Activated T-cell treated with anti-CD3 and anti-CD28 coated beads, Interleukin-2, amount 50 U/mL, for 4 hours (primary cell): Measurements from ENCODE around the gene GPBAR1. TPM values are rescaled to one million over a fixed set of nuclear protein-coding genes. Genes with fewer than 3 reads are reported as not detected.
"Not testable (repeated sequence)": the region's sequence is repeated elsewhere in the genome, so short reads cannot be mapped to it uniquely, and the experiment has no call there.

Experiments
- ATAC-seq, 2 donors: fragments of 200-7000 bp; cut with Tn5 transposase; one replicate each; pipeline ENCODE4 v1.10.0; 2021
- DNase-seq: peaks from one replicate; pipeline ENCODE4 v3.0.0-alpha.2; 2020
- H3K27me3 Mint-ChIP-seq: one replicate; pipeline ENCODE4 v1.8.0; 2021; ENCODE audit warnings: low read depth, mixed read lengths
- H3K36me3 Mint-ChIP-seq: one replicate; pipeline ENCODE4 v1.8.0; 2022; ENCODE audit warnings: mixed read lengths; ENCODE audit not compliant: insufficient read depth
- H3K4me1 Mint-ChIP-seq: one replicate; pipeline ENCODE4 v1.8.0; 2021; ENCODE audit warnings: low read depth, mixed read lengths
- H3K4me3 Mint-ChIP-seq: one replicate; pipeline ENCODE4 v1.8.0; 2021; ENCODE audit warnings: mild to moderate bottlenecking, moderate library complexity, mixed read lengths
- H3K9me3 Mint-ChIP-seq: one replicate; pipeline ENCODE4 v1.8.0; 2021; ENCODE audit warnings: mixed read lengths
- total RNA-seq, 3 donors: library from RNA; stranded (reverse); gene quantifications; one replicate each; pipeline ENCODE4 v1.2.1, GENCODE V29; 2021

The GPBAR1 gene
- total RNA-seq, 3 donors from 2014 or later = 0.66 to 0.69 (median 0.68) TPM

DNA sequence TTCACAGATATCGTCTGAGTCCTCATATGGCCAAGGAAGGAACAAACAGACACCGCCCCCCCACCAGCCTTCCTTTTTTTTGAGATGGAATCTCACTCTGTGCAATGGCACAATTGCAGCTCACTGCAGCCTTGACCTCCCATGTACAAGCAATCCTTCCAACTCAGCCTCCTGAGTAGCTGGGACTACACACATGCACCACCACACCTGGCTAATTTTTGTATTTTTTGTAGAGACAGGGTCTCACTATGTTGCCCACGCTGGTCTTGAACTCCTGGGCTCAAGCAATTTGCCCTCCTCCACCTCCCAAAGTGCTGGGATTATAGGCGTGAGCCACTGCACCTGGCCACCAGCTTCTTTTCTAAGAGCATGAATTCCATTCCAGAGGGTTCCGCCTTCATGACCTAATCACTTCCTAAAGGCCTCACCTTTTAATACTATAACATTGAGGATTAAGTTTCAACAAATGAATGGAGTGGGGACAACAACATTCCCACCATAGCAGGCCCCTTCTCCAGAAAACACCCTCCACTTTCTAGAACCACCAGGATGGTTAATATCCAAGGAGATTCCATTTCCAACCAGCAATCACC is 33.7 kb downstream of the GPBAR1 start:
- Mint-ChIP-seq H3K27me3 (no peaks in the 10 kb centered on the region), H3K4me1 (peaks cover 29% of the 10 kb centered on the region), H3K9me3 (no peaks in the 10 kb centered on the region), H3K36me3 (no peaks in the 10 kb centered on the region), H3K4me3 (no peak overlapping the region)
- DNase-seq (no peak), ATAC-seq (no peak)

DNA sequence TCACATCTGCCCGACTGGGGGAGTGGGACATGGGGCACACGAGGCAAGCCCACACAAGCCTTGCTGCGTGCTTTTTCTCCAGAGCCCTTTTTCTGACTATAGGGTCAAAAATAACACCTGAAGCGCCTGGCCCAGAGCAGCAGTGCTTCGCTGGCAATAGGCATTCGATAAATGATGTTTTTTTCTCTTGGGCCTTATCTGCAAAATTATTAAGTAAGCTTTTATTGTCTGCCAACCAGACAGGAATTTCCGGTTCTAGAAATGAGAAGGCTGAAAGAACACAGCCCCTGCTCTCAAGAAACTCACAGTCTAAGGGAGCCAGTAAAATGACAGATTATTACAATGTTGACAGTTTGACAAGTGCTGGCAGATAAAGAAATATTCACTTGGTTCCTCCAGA is 34.2 kb downstream of the GPBAR1 start:
- Mint-ChIP-seq H3K4me1 (peaks cover 24% of the 10 kb centered on the region), H3K4me3 (no peak overlapping the region), H3K27me3 (no peaks in the 10 kb centered on the region), H3K9me3 (no peaks in the 10 kb centered on the region), H3K36me3 (no peaks in the 10 kb centered on the region)
- ATAC-seq (no peak), DNase-seq (no peak)

DNA sequence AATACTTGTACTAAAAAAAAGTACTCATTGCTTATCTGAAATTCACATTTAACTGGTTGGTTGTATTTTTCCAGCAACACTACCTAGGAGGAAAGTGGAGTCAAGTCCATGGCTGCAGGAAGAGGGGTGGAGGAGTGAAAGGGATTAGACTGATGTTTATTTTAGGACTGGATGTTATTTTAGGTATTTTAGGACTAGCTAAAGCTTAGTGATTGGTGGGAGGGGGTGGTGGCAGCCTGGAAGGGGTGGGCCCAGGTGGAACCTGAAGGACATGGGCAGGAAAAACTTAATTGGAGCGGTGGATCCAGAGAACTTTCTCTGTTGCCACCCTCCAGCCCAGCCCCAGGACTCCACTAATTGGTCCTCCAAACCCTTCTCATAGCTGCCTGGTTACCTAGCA is 35.4 kb downstream of the GPBAR1 start:
- Mint-ChIP-seq H3K4me1 (peaks cover 14% of the 10 kb centered on the region), H3K9me3 (no peaks in the 10 kb centered on the region), H3K4me3 (no peak overlapping the region), H3K36me3 (no peaks in the 10 kb centered on the region), H3K27me3 (no peaks in the 10 kb centered on the region)
- DNase-seq (no peak), ATAC-seq (no peak)

DNA sequence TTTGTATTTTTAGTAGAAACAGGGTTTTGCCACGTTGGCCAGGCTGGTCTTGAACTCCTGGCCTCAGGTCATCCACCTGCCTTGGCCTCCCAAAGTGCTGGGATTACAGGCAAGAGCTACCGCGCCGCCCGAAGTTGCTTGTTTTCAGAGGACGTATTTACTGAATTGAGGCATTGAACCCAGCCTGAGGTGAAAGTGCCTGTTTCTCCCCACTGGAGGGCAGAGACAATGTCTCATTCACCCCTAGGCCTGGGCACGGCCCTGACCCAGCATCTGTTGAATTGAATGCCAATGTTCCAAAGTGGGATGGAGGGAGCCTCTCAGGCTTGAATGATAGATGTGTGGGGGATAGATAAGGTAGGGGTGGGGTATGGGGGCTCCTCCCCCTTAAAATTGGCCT is 36.0 kb downstream of the GPBAR1 start:
- H3K4me3 Mint-ChIP-seq = no peak overlapping the region
- DNase-seq = no peak
- no peaks in the 10 kb centered on the region for H3K36me3 Mint-ChIP-seq
- H3K27me3 Mint-ChIP-seq = no peaks in the 10 kb centered on the region
- H3K4me1 Mint-ChIP-seq = peaks cover 15% of the 10 kb centered on the region
- H3K9me3 Mint-ChIP-seq = no peaks in the 10 kb centered on the region
- no peak for ATAC-seq

DNA sequence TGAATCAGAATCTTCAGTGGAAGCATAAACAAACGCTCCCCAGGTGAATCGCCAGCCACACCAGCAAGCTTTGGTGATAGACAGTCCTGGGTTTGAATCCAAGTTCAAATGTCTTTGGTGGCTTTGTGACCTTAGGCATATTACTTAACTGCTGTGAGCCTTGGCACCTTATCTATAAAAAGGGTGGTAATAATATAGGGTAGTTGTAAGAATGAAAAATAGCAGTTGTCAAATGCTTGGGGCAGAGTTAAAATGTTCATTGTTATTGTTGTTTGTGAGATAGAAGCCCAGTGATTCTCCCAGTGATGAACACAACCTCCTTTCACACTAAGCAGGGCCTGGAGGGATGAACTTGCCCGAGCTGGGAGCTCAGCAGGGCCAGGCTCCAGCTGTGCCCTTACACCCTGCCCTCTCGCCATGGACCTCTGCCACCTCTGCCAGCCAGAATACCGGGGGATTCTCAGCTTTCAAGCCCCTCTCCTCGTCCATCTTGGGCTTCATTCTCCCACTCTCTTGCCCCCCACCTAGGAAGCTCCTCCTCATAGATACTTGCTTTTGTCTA is 37.6 kb downstream of the GPBAR1 start:
- Mint-ChIP-seq H3K9me3 (no peaks in the 10 kb centered on the region), H3K4me1 (peaks cover 9% of the 10 kb centered on the region), H3K4me3 (no peak overlapping the region), H3K36me3 (no peaks in the 10 kb centered on the region), H3K27me3 (no peaks in the 10 kb centered on the region)
- no peak for DNase-seq
- ATAC-seq = no peak

DNA sequence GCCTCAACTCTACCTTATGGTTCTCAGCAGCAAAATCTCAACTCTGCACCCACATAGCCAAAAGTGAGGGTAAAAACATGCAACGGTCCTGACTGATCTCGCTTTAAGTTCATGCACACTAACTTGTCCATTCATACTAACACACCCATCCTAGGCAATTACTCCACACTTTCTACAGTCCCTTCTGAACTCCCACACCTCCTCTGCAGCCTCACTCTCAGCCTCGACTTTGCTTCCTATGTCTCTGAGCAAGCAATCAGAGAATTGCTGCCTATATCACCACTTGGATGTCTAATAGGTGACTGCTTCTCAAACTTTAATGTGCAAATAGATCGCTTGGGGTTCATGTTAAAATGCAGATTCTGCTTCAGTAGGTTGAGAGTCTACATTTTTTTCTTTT is 39.3 kb downstream of the GPBAR1 start:
- no peak for DNase-seq
- Mint-ChIP-seq H3K4me3 (no peak overlapping the region), H3K9me3 (no peaks in the 10 kb centered on the region), H3K36me3 (no peaks in the 10 kb centered on the region), H3K27me3 (no peaks in the 10 kb centered on the region), H3K4me1 (peaks cover 4% of the 10 kb centered on the region)
- ATAC-seq = no peak

DNA sequence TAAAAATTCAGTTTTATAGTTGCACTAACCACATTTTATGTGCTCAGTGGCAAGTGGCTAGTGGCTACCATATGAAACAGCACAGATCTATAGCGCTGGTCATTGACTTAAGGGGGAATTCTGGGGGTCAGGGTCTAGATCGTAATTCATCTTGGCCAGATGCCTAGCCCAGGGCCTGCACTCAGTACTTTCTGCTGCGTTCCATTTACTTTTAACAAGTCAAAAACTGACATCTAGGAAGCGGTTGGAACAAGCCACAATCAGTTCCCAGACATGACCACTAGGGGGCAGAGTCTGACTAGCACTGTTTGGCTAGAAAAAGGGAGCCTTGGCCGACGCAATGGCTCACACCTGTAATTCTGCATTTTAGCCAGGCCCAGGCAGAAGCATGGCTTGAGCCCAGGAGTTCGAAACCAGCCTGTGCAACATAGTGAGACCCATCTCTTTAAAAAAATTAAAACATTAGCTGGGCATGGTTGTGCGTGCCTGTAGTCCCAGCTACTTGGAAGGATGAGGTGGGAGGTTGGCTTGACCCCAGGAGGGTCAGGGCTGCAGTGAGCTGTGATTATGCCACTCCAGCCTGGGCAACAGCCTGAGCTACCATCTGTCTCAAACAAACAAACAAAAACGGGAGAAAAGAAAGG is 40.5 kb downstream of the GPBAR1 start:
- Mint-ChIP-seq H3K4me1 (peaks cover 4% of the 10 kb centered on the region), H3K36me3 (no peaks in the 10 kb centered on the region), H3K9me3 (no peaks in the 10 kb centered on the region), H3K4me3 (no peak overlapping the region), H3K27me3 (no peaks in the 10 kb centered on the region)
- peak; percentile 87 for DNase-seq
- ATAC-seq = peak; percentile 86 to 90

DNA sequence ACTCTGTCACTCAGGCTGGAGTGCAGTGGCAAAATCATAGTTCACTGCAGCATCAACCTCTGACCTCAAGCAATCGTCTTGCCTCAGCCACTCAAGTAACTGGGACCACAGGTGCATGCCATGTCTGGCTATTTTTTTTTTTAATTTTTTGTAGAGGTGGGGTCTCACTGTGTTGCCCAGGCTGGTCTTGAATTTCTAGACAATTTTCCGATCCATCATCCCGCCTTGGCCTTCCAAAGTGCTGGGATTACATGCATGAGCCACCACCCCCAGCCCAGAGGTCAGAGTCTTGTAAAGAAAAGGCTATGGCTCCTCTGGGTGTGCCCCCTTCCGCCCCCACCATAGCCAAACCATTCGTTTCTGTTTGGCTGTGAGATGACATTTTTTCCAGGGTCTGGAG is 44.6 kb downstream of the GPBAR1 start:
- Mint-ChIP-seq H3K9me3 (no peaks in the 10 kb centered on the region), H3K36me3 (no peaks in the 10 kb centered on the region), H3K4me1 (peaks cover 4% of the 10 kb centered on the region), H3K4me3 (no peak overlapping the region), H3K27me3 (peaks cover 2% of the 10 kb centered on the region)
- DNase-seq = no peak
- no peak for ATAC-seq

DNA sequence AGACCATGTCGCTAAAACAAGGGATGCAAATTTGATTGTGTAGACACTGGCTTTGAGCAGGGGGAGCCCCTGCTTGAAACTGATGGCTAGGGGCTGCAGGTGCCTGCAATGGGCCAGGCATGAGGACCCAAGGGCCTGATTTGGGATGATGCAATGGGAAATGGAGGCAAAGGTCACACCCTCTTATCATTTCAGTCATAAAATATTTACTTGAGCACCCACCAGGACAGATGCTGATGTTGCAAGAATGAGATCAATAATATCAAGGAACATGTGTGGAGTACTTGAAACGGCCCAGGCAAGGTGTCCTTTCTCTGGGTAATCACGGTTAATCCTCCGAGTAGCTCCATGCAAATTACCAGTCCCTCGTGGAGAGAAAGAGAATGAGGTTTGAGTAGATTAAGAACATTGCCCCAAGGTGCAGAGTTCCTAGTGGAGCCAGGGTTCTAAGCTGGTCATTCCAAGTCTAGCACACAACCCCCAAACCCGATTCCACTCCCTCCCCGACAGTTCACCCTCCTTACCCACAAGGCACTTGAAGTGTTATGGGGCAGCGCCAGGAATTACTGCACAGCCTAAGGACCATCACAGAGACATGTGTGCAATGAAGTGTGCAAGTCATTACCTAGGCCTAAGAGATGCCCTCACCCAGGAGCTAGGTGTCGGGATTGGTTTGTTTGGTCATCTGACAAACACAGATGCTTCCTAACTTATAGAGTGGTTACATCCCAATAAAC is 45.5 kb downstream of the GPBAR1 start:
- Mint-ChIP-seq H3K4me3 (no peak overlapping the region), H3K36me3 (no peaks in the 10 kb centered on the region), H3K27me3 (peaks cover 2% of the 10 kb centered on the region), H3K4me1 (peaks cover 2% of the 10 kb centered on the region), H3K9me3 (no peaks in the 10 kb centered on the region)
- DNase-seq = no peak
- ATAC-seq = no peak

DNA sequence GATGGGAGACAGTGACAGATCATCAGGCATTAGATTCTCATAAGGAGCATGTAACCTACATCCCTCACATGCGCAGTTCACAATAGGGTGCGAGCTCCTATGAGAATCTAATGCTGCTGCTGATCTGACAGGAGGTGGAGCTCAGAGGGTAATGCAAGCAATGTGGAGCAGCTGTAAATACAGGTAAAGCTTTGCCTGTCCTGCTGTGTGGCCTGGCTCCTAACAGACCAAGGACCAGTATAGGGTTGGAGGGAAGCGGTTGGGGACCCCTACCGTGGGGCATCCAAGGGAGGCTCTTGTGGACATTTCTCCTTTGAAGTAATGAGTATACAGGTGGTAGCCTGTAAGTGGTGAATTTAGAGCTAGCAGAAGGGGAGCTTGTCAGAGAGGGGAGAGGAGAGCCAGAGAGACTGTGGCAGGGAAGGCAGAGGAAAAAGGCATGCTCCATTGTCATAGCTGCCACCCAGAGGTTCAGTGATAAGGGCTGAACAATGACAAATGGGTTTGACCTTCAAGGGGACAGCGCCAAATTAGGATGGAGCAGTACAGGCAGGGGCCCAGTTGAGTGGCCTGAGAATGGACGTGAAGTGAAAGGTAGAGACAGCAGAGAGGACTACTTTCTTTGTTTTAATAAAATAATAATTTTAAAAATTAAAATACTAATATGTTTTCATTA is 46.7 kb downstream of the GPBAR1 start:
- ATAC-seq (no peak), DNase-seq (no peak)
- no peaks in the 10 kb centered on the region for H3K9me3 Mint-ChIP-seq
- H3K36me3 Mint-ChIP-seq = no peaks in the 10 kb centered on the region
- no peak overlapping the region for H3K4me3 Mint-ChIP-seq
- H3K4me1 Mint-ChIP-seq = no peaks in the 10 kb centered on the region
- H3K27me3 Mint-ChIP-seq = peaks cover 2% of the 10 kb centered on the region

DNA sequence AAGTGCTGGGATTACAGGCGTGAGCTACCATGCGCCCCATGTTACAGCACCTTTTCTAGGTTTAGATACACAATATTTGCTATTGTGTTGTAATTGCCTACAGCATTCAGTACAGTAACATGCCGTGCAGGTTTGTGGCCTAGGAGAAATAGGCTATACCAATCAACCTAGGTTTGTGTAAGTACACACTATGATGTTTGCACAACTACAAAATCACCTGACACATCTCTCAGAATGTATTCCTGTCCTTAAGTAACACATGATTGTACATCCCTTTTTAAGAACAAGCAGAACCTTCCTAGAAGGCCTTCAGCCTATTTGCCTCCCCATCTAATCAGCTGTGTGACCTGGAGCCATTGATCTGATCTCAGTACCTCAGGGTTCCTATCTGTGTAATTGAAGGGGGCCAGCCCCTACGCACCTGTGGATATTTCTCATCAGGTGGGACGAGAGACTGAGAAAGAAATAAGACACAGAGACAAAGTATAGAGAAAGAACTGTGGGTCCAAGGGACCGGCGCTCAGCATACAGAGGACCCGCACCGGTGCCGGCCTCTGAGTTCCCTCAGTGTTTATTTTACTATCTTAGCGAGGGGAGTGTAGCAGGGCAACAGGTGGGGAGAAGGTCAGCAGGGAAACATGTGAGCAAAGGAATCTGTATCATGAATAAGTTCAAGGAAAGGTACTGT is 50.2 kb downstream of the GPBAR1 start:
- Mint-ChIP-seq H3K36me3 (no peaks in the 10 kb centered on the region), H3K4me3 (no peak overlapping the region), H3K9me3 (no peaks in the 10 kb centered on the region), H3K4me1 (peaks cover 5% of the 10 kb centered on the region), H3K27me3 (peaks cover 2% of the 10 kb centered on the region)
- DNase-seq = no peak
- no peak for ATAC-seq

DNA sequence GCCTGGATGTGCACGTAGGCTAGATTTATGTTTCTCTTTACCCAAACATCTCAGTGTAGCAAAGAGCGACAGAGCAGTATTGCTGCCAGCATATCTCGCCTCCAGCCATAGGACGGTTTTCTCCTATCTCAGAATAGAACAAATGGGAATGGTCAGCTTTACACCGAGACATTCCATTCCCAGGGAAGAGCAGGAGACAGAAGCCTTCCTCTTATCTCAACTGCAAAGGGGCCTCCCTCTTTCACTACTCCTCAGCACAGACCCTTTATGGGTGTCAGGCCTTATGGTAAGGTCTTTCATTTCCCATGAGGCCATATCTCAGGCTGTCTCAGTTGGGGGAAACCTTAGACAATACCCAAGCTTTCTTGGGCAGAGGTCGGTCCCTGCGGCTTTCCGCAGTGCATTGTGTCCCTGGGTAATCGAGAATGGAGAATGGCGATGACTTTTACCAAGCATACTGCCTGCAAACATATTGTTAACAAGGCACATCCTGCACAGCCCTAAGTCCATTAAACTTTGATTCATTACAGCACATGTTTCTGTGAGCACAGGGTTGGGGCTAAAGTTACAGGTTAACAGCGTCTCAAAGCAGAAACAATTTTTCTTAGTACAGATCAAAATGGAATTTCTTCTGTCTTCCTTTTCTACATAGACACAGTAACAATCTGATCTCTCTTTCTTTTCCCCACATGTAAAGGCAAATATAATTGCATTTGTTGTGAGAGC is 50.9 kb downstream of the GPBAR1 start:
- H3K4me1 Mint-ChIP-seq = peaks cover 11% of the 10 kb centered on the region
- not testable (repeated sequence) for DNase-seq, H3K27me3 Mint-ChIP-seq, ATAC-seq, H3K36me3 Mint-ChIP-seq, H3K4me3 Mint-ChIP-seq, H3K9me3 Mint-ChIP-seq

DNA sequence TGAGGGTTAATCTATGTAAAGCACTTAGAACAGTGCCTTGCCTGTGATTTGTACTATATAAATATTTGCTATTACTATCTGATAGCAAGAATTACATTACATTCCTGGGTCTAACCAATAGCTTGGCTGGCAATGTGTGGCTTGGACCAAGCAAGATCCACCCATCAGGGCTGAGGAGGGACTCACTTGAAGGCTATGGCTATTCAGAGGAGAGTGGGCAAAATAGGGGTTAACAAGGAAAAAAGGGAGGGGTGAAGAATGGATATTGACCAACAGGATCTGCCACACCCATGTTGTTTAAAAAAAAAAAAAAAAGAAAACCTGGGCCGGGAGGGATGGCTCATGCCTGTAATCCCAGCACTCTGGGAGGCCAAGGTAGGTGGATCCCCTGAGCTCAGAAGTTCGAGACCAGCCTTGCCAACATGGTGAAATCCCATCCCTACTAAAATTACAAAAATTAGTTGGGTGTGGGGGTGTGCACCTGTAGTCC is 51.5 kb downstream of the GPBAR1 start:
- Mint-ChIP-seq H3K4me3 (no peak overlapping the region), H3K9me3 (no peaks in the 10 kb centered on the region), H3K27me3 (peaks cover 2% of the 10 kb centered on the region), H3K4me1 (peaks cover 17% of the 10 kb centered on the region), H3K36me3 (no peaks in the 10 kb centered on the region)
- DNase-seq = no peak
- no peak for ATAC-seq
